Calu3 (cell line): ENCODE data around the gene VSIR. TPM values are rescaled to one million over a fixed set of nuclear protein-coding genes. Genes with fewer than 3 reads are reported as not detected.
A peak's percentile ranks its signal among the peaks of the same experiment; 100 is the strongest.

Source experiments
- BruUV-seq: library from RNA; stranded (reverse); fragments of 400-500 nt; replicated peaks from 2 replicates; lab custom pipeline; 2021; lab: Mats Ljungman, UMichigan
- CTCF ChIA-PET: fragments of 300-600 bp; sonication (Branson Sonifier 250); formaldehyde crosslinking; loops from one replicate; lab custom pipeline; 2022; ENCODE audit warnings: antibody characterized with exemption; lab: Charles Lee
- DNase-seq: peaks from one replicate; pipeline ENCODE4 v3.0.0; 2022
- H3K27ac Mint-ChIP-seq: one replicate; pipeline ENCODE4 v1.8.0; 2022; ENCODE audit warnings: mixed read lengths; ENCODE audit not compliant: unreplicated experiment
- H3K27me3 Mint-ChIP-seq: one replicate; pipeline ENCODE4 v1.8.0; 2022; ENCODE audit warnings: mixed read lengths; ENCODE audit not compliant: unreplicated experiment
- H3K36me3 Mint-ChIP-seq: one replicate; pipeline ENCODE4 v1.8.0; 2022; ENCODE audit warnings: mild to moderate bottlenecking, moderate library complexity, mixed read lengths; ENCODE audit not compliant: insufficient read depth, unreplicated experiment
- H3K4me1 Mint-ChIP-seq: one replicate; pipeline ENCODE4 v1.8.0; 2022; ENCODE audit warnings: mild to moderate bottlenecking, low read depth, mixed read lengths; ENCODE audit not compliant: unreplicated experiment
- H3K4me3 Mint-ChIP-seq: one replicate; pipeline ENCODE4 v1.8.0; 2022; ENCODE audit warnings: mild to moderate bottlenecking, low read depth, moderate library complexity, mixed read lengths; ENCODE audit not compliant: unreplicated experiment
- H3K9me3 Mint-ChIP-seq: one replicate; pipeline ENCODE4 v1.8.0; 2022; ENCODE audit warnings: low read depth, mixed read lengths; ENCODE audit not compliant: unreplicated experiment
- CTCF ChIP-seq: fragments of 200-600 bp; IDR thresholded peaks from one replicate; pipeline ENCODE4 v1.8.0; 2022; ENCODE audit warnings: antibody characterized with exemption; ENCODE audit not compliant: unreplicated experiment
- intact Hi-C: fragments of 100-400 bp; cut with micrococcal nuclease; formaldehyde crosslinking; loops from one replicate; pipeline ENCODE4 v1.10.0; 2022; ENCODE audit not compliant: unreplicated experiment
- total RNA-seq: library from RNA; stranded (reverse); gene quantifications from 2 replicates; pipeline ENCODE4 v1.2.3, GENCODE V29; 2022

Gene VSIR
- total RNA-seq, 1 experiment from 2014 or later, result 30.1 TPM

GRCh38 chr10:71725998-71726579, 47.2 kb downstream of the VSIR start:
- H3K4me1 Mint-ChIP-seq, result peaks cover 26% of the 10 kb centered on the region
- H3K27ac Mint-ChIP-seq, result no peak overlapping the region
- no peaks in the 10 kb centered on the region for H3K9me3 Mint-ChIP-seq
- peak; percentile 57 for DNase-seq
- H3K4me3 Mint-ChIP-seq, result no peak overlapping the region
- no peaks in the 10 kb centered on the region for H3K36me3 Mint-ChIP-seq
- peak; percentile 75 for TF ChIP-seq CTCF
- no TSS peak for BruUV-seq
- peaks cover 20% of the 10 kb centered on the region for H3K27me3 Mint-ChIP-seq
- intact Hi-C loops, result loop anchor here (5.0 kb wide), 1 partner anchor 86 kb away; no protein-coding TSS in a partner anchor
- CTCF ChIA-PET, result interaction anchor here (0.5 to 0.7 kb wide), 2 partner anchors 86 to 445 kb away, joined by 4 to 10 read pairs; no protein-coding TSS in a partner anchor

- Mint-ChIP-seq H3K4me1 (peaks cover 26% of the 10 kb centered on the region), H3K27ac (no peak overlapping the region), H3K27me3 (peaks cover 28% of the 10 kb centered on the region), H3K9me3 (no peaks in the 10 kb centered on the region), H3K4me3 (no peak overlapping the region), H3K36me3 (no peaks in the 10 kb centered on the region)
- BruUV-seq, result no TSS peak
- no peak for TF ChIP-seq CTCF
- no peak for DNase-seq
- CTCF ChIA-PET, result interaction anchor here (0.5 kb wide), 1 partner anchor 87 kb away, joined by 10 read pairs; no protein-coding TSS in a partner anchor
- intact Hi-C loops, result loop anchor here (5.0 kb wide), 1 partner anchor 87 kb away; no protein-coding TSS in a partner anchor
These were observed 48.1 kb downstream of the VSIR start for GRCh38 chr10:71725249-71725648.

- Mint-ChIP-seq H3K4me3 (no peak overlapping the region), H3K9me3 (no peaks in the 10 kb centered on the region), H3K36me3 (no peaks in the 10 kb centered on the region), H3K27ac (no peak overlapping the region), H3K27me3 (peaks cover 32% of the 10 kb centered on the region), H3K4me1 (peaks cover 26% of the 10 kb centered on the region)
- TF ChIP-seq CTCF, result no peak
- no peak for DNase-seq
- CTCF ChIA-PET, result interaction anchor here (0.6 to 1.2 kb wide), 2 partner anchors 86 to 412 kb away, joined by 3 read pairs; no protein-coding TSS in a partner anchor
- BruUV-seq, result no TSS peak
- intact Hi-C loops, result no loop called here
These were observed 48.8 kb downstream of the VSIR start for GRCh38 chr10:71724539-71724938.

- no peaks in the 10 kb centered on the region for H3K36me3 Mint-ChIP-seq
- no peak overlapping the region for H3K27ac Mint-ChIP-seq
- BruUV-seq, result no TSS peak
- H3K27me3 Mint-ChIP-seq, result peaks cover 32% of the 10 kb centered on the region
- peaks cover 15% of the 10 kb centered on the region for H3K4me1 Mint-ChIP-seq
- DNase-seq, result no peak
- no peaks in the 10 kb centered on the region for H3K9me3 Mint-ChIP-seq
- no peak overlapping the region for H3K4me3 Mint-ChIP-seq
- intact Hi-C loops, result no loop called here
- CTCF ChIA-PET, result interaction anchor here (1.2 kb wide), 1 partner anchor 88 kb away, joined by 3 read pairs; no protein-coding TSS in a partner anchor
- no peak for TF ChIP-seq CTCF
These were observed 50.0 kb downstream of the VSIR start for GRCh38 chr10:71723311-71723710.
